GM23248 (cell line): Measurements from ENCODE around the gene ABHD6. TPM values are rescaled to one million over a fixed set of nuclear protein-coding genes. Genes with fewer than 3 reads are reported as not detected.

Source experiments
- DNase-seq: peaks from one replicate; pipeline ENCODE4 v3.0.0-alpha.2; 2015
- H2AFZ ChIP-seq: fragments of 200-600 bp; sonication (generic); 2 replicates; pipeline ENCODE4 v1.6.1; 2016; ENCODE audit warnings: antibody characterized with exemption
- H3F3A ChIP-seq: fragments of 200-600 bp; sonication (generic); 2 replicates; pipeline ENCODE4 v1.6.1; 2016; ENCODE audit warnings: mild to moderate bottlenecking, antibody characterized with exemption, mixed run types; ENCODE audit not compliant: insufficient read depth
- H3K27ac ChIP-seq: fragments of 200-600 bp; sonication (generic); 2 replicates; pipeline ENCODE4 v1.5.1; 2016; ENCODE audit warnings: mild to moderate bottlenecking
- H3K27me3 ChIP-seq: fragments of 200-600 bp; sonication (generic); replicated peaks from 2 replicates; pipeline ENCODE4 v1.6.1; 2016; ENCODE audit warnings: mild to moderate bottlenecking; ENCODE audit not compliant: insufficient read depth
- H3K36me3 ChIP-seq: fragments of 200-600 bp; sonication (generic); 2 replicates; pipeline ENCODE4 v1.6.1; 2016; ENCODE audit warnings: low read depth, mild to moderate bottlenecking
- H3K4me1 ChIP-seq: fragments of 200-600 bp; sonication (generic); 2 replicates; pipeline ENCODE4 v1.6.1; 2016; ENCODE audit warnings: mild to moderate bottlenecking; ENCODE audit not compliant: insufficient read depth
- H3K4me2 ChIP-seq: fragments of 200-600 bp; sonication (generic); one replicate; pipeline ENCODE4 v1.6.1; 2016; ENCODE audit warnings: mild to moderate bottlenecking; ENCODE audit not compliant: unreplicated experiment
- H3K4me3 ChIP-seq: fragments of 200-600 bp; sonication (generic); 2 replicates; pipeline ENCODE4 v1.5.1; 2016; ENCODE audit warnings: mild to moderate bottlenecking
- H3K79me2 ChIP-seq: fragments of 200-600 bp; sonication (generic); 2 replicates; pipeline ENCODE4 v1.6.1; 2016; ENCODE audit warnings: mild to moderate bottlenecking; ENCODE audit not compliant: insufficient read depth
- H3K9ac ChIP-seq: fragments of 200-600 bp; sonication (generic); 2 replicates; pipeline ENCODE4 v1.6.1; 2016; ENCODE audit warnings: mild to moderate bottlenecking
- H3K9me2 ChIP-seq: fragments of 200-600 bp; sonication (generic); 2 replicates; pipeline ENCODE4 v1.6.1; 2016; ENCODE audit warnings: mixed run types, mild to moderate bottlenecking, moderate library complexity; ENCODE audit not compliant: insufficient read depth
- H3K9me3 ChIP-seq: fragments of 200-600 bp; sonication (generic); one replicate; pipeline ENCODE4 v1.6.1; 2017; ENCODE audit warnings: low read depth
- H4K20me1 ChIP-seq: fragments of 200-600 bp; sonication (generic); 2 replicates; pipeline ENCODE4 v1.6.0; 2016; ENCODE audit not compliant: insufficient read depth
- EZH2 ChIP-seq: fragments of 200-600 bp; sonication (generic); IDR thresholded peaks from 2 replicates; pipeline ENCODE4 v1.6.1; 2018; ENCODE audit warnings: antibody characterized with exemption, mild to moderate bottlenecking; ENCODE audit not compliant: insufficient read depth, poor library complexity, severe bottlenecking
- EZH2phosphoT487 ChIP-seq: fragments of 200-600 bp; sonication (generic); IDR thresholded peaks from 2 replicates; pipeline ENCODE4 v1.6.1; 2018; ENCODE audit warnings: antibody characterized with exemption, moderate library complexity, mild to moderate bottlenecking, low read depth; ENCODE audit not compliant: insufficient read depth
- WGBS, 2 experiments: methylation state at CpG; one replicate each; pipeline ENCODE4 v1.1.6; 2015 to 2017; ENCODE audit warnings: low lambda C conversion rate in 2 of 2, low coverage in 1 of 2; ENCODE audit errors: missing lambda C conversion rate in 2 of 2; 5-methylcytosine and 5-hydroxymethylcytosine counted together
- in situ Hi-C: fragments of 300-500 bp; cut with MboI; formaldehyde crosslinking; loops from 2 replicates; pipeline ENCODE4 v1.15.0; 2020
- polyA plus RNA-seq: library from polyadenylated mRNA; unstranded; fragments of >200 nt; fragmentation: Nextera tagmentation; extraction: Ambion mirVana; gene quantifications from 2 replicates; pipeline ENCODE4 v1.2.1, GENCODE V29; 2016
- total RNA-seq: library from RNA; depleted of rRNA; stranded (reverse); fragments of >200 nt; shearing (Covaris generic); gene quantifications from 2 replicates; pipeline ENCODE4 v1.2.3, GENCODE V29; 2014

The ABHD6 gene
- total and polyA plus RNA-seq, 2 experiments from 2014 or later = 4.4 to 5.3 TPM

- Histone ChIP-seq H3K27ac (no peak overlapping the region), H3K4me1 (no peaks in the 10 kb centered on the region), H3K9me3 (no peaks in the 10 kb centered on the region), H4K20me1 (no peaks in the 10 kb centered on the region), H2AFZ (no peak overlapping the region), H3K4me3 (no peak overlapping the region), H3K36me3 (no peaks in the 10 kb centered on the region), H3K9me2 (no peaks in the 10 kb centered on the region), H3K9ac (no peak overlapping the region), H3F3A (no peaks in the 10 kb centered on the region), H3K27me3 (no peaks in the 10 kb centered on the region), H3K79me2 (no peaks in the 10 kb centered on the region), H3K4me2 (no peak overlapping the region)
- WGBS, 2 experiments = 86 to 88% methylated on average over 12 of the region's 12 CpGs
- TF ChIP-seq EZH2 = no peak
- TF ChIP-seq EZH2phosphoT487 = no peak
- DNase-seq = no peak
- in situ Hi-C loops = no loop called here
Observed at GRCh38 chr3:58193682-58194407, 43.7 kb upstream of the ABHD6 start.

- WGBS, 2 experiments = 88 to 89% methylated on average over 10 of the region's 10 CpGs
- Histone ChIP-seq H3K27me3 (0 out of 2 replicates have a peak, but pooled peaks cover 4% of the 10 kb centered on the region), H3K27ac (no peak overlapping the region), H3K4me1 (no peaks in the 10 kb centered on the region), H3K9me2 (no peaks in the 10 kb centered on the region), H3K4me3 (no peak overlapping the region), H3K79me2 (no peaks in the 10 kb centered on the region), H2AFZ (no peak overlapping the region), H3K4me2 (no peak overlapping the region), H3F3A (no peaks in the 10 kb centered on the region), H3K9ac (no peak overlapping the region), H3K9me3 (no peaks in the 10 kb centered on the region), H4K20me1 (no peaks in the 10 kb centered on the region), H3K36me3 (no peaks in the 10 kb centered on the region)
- DNase-seq = no peak
- TF ChIP-seq EZH2phosphoT487 (no peak), EZH2 (no peak)
- in situ Hi-C loops = no loop called here
Observed at GRCh38 chr3:58197588-58197987, 40.0 kb upstream of the ABHD6 start.

- Histone ChIP-seq H3K36me3 (no peaks in the 10 kb centered on the region), H3K4me3 (no peak overlapping the region), H3F3A (no peaks in the 10 kb centered on the region), H2AFZ (no peak overlapping the region), H3K27ac (no peak overlapping the region), H4K20me1 (no peaks in the 10 kb centered on the region), H3K9ac (no peak overlapping the region), H3K27me3 (0 out of 2 replicates have a peak, but pooled peaks cover 4% of the 10 kb centered on the region), H3K9me2 (no peaks in the 10 kb centered on the region), H3K79me2 (no peaks in the 10 kb centered on the region), H3K4me1 (no peaks in the 10 kb centered on the region), H3K9me3 (no peaks in the 10 kb centered on the region), H3K4me2 (no peak overlapping the region)
- TF ChIP-seq EZH2 (no peak), EZH2phosphoT487 (no peak)
- 45 to 54% methylated on average over 8 of the region's 8 CpGs for WGBS, 2 experiments
- in situ Hi-C loops = no loop called here
- DNase-seq = no peak
Observed at GRCh38 chr3:58198362-58198761, 39.2 kb upstream of the ABHD6 start.

DNA sequence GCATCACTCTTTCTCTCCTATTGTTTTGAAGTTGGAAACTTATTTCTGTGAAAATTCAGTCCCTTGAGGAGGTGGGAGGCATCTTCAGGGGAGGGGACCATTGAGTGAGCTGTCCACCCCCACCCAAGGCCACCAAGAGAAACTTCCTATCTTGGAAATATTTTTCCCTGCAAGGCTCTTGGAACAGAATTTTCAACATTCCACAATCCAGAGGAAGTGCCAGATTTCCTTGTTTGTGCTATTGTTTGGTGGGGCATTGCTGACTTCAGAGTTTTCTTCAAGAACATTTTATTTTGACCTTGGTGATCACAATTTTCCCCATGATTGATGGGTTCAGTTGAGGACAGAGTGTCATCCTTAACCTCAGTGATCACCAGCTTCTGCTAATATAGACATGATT lies 38.8 kb upstream of the ABHD6 start:
- H3K4me2 ChIP-seq = no peak overlapping the region
- H2AFZ ChIP-seq = no peak overlapping the region
- H3K9me3 ChIP-seq = no peaks in the 10 kb centered on the region
- no peak for DNase-seq
- no peaks in the 10 kb centered on the region for H3K9me2 ChIP-seq
- H3K36me3 ChIP-seq = no peaks in the 10 kb centered on the region
- no peaks in the 10 kb centered on the region for H4K20me1 ChIP-seq
- H3K9ac ChIP-seq = no peak overlapping the region
- no peak overlapping the region for H3K4me3 ChIP-seq
- in situ Hi-C loops = no loop called here
- TF ChIP-seq EZH2phosphoT487 = no peak
- TF ChIP-seq EZH2 = no peak
- H3K79me2 ChIP-seq = no peaks in the 10 kb centered on the region
- 0 out of 2 replicates have a peak, but pooled peaks cover 4% of the 10 kb centered on the region for H3K27me3 ChIP-seq
- no peaks in the 10 kb centered on the region for H3K4me1 ChIP-seq
- H3F3A ChIP-seq = no peaks in the 10 kb centered on the region
- H3K27ac ChIP-seq = no peak overlapping the region
